SK-N-SH treated with all-trans-retinoic acid at 6 μM for 48 hours (cell line): ENCODE results near the gene LILRB1.

ENCODE experiments used
- PPARA ChIP-seq: fragments of 250-450 bp; sonication (Bioruptor Pico); IDR thresholded peaks from 2 replicates; pipeline ENCODE4 v1.5.0; 2020; ENCODE audit warnings: mild to moderate bottlenecking, borderline replicate concordance
- RARB ChIP-seq: fragments of 250-450 bp; sonication (Bioruptor Pico); IDR thresholded peaks from 2 replicates; pipeline ENCODE4 v1.8.0; 2021; ENCODE audit warnings: mild to moderate bottlenecking, moderate library complexity
- TOX ChIP-seq: fragments of 250-450 bp; sonication (Bioruptor Pico); IDR thresholded peaks from 2 replicates; pipeline ENCODE4 v1.8.0; 2021; ENCODE audit warnings: mild to moderate bottlenecking, moderate library complexity, borderline replicate concordance

DNA sequence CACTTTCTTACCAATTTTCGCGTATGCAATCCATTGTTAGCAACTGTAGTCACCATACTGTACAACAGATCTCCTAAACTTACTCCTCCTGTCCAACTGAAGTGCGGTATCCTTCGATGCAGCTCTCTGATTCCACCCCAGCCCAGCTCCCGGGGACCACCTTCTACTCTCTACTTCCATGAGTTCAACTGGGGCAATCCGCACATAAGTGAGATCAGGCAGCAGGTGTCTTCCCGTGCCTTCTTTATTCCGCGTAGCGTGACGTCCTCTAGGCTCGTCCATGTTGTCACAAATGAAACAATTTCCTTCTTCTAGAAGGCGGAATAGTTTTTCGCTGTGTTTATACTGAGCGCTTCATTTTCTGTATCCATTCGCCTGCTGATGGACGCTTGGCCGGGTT is 8.4 kb downstream of the LILRB1 start:
- TF ChIP-seq TOX (CRISPR knock-in tag) (no peak), PPARA (no peak), RARB (no peak)
